ENCODE results near the gene RAB3GAP2. TPM values are rescaled to one million over a fixed set of nuclear protein-coding genes. Genes with fewer than 3 reads are reported as not detected.

RAB3GAP2 gene
- total and polyA plus RNA-seq, 2 of the 13 experiments (the other 11 are each of a cell fraction or from before 2014, with no cell fraction given): 22.6 to 25.0 TPM

- TF ChIP-seq GABPA (IDR thresholded peaks at IDR 0.05; ENCODE audit: low read depth, low read length) (peak; percentile 65), GABPA (CRISPR knock-in tag; IDR thresholded peaks at IDR 0.05; ENCODE audit: low read depth) (peak; percentile 92), ZNF207 (IDR thresholded peaks at IDR 0.05; ENCODE audit: borderline replicate concordance) (no peak; the same call in 1 of the 2 replicates), TSC22D2 (CRISPR knock-in tag; IDR thresholded peaks at IDR 0.05; ENCODE audit: borderline replicate concordance) (no peak), SPEN (CRISPR knock-in tag; IDR thresholded peaks at IDR 0.05; ENCODE audit: low read depth) (peak; percentile 75; the same call in 1 of the 2 replicates), ZNF33A (CRISPR knock-in tag; IDR thresholded peaks at IDR 0.05; ENCODE audit: borderline replicate concordance) (no peak), KDM3A (CRISPR knock-in tag; IDR thresholded peaks at IDR 0.05; ENCODE audit: low read depth) (0 out of 2 replicates have a peak, but pooled peaks have one; percentile 26), ZBTB10 (CRISPR knock-in tag; IDR thresholded peaks at IDR 0.05; ENCODE audit: borderline replicate concordance) (peak; percentile 23; the same call in 1 of the 2 replicates), ZNF326 (CRISPR knock-in tag; IDR thresholded peaks at IDR 0.05; ENCODE audit: borderline replicate concordance) (no peak), ZNF367 (CRISPR knock-in tag; IDR thresholded peaks at IDR 0.05; ENCODE audit: borderline replicate concordance) (no peak), SMC3 (IDR thresholded peaks at IDR 0.05; ENCODE audit: low read length) (no peak), REPIN1 (CRISPR knock-in tag; IDR thresholded peaks at IDR 0.05; ENCODE audit: borderline replicate concordance, low read depth) (peak; percentile 72), JUN (CRISPR knock-in tag; IDR thresholded peaks at IDR 0.05) (peak; percentile 55; the same call in 1 of the 2 replicates), YY1 (IDR thresholded peaks at IDR 0.05; ENCODE audit: insufficient read depth, insufficient replicate concordance, low read depth, low read length) (peak; percentile 61), ZNF275 (CRISPR knock-in tag; IDR thresholded peaks at IDR 0.05; ENCODE audit: borderline replicate concordance) (peak; percentile 83; the same call in 1 of the 2 replicates), HNF1A (IDR thresholded peaks at IDR 0.05; ENCODE audit: low read depth) (no peak), HNF1A (CRISPR knock-in tag; IDR thresholded peaks at IDR 0.05; ENCODE audit: borderline replicate concordance) (peak; percentile 38; the same call in 1 of the 2 replicates), ZFP36L2 (CRISPR knock-in tag; IDR thresholded peaks at IDR 0.05) (no peak)
Measured at GRCh38 chr1:220272047-220272840, at the start of gene RAB3GAP2 (continued).
